ENCODE results near the gene AKNAD1.

Gene AKNAD1

GRCh38 chr1:108863984-108864383, 7.1 kb upstream of the AKNAD1 start:
- no peak for DNase-seq

- no peak for DNase-seq
Measured at GRCh38 chr1:108862698-108863477, 6.0 kb upstream of the AKNAD1 start.

DNA sequence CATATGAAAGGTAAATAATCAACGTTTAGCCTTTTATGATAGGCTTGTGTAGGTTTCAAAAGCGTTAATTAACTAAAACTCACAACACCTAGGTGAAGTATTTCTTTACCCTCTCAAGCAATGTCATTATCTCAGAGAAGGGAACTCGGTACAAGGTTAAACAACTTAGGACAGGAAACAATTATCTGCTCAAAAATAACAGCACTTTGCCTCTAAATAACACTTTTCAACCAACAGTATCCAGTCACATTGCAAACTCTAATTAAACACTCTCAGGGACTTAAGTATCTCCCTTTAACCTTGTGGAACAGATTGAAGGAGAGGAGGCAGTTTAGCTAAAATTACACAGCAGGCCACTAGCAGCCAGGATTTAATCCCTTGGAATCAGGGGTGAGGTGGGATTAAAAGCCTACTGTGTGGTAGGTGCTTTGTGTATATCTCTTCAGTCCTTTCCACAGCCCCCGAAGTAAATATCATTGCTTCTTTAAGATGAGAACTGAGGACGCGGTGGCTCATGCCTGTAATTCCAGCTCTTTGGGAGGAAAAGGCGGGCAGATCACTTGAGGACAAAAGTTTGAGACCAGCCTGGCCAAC, 5.2 kb upstream of the AKNAD1 start:
- no peak for DNase-seq

- no peak for DNase-seq
Measured at GRCh38 chr1:108861566-108861965, 4.7 kb upstream of the AKNAD1 start.

- no peak for DNase-seq
Measured at GRCh38 chr1:108860190-108860907, 3.5 kb upstream of the AKNAD1 start.

- DNase-seq: no peak
Measured at GRCh38 chr1:108858230-108858950, 1.5 kb upstream of the AKNAD1 start.

- DNase-seq: no peak
Measured at GRCh38 chr1:108854221-108855019, 2.5 kb downstream of the AKNAD1 start.

DNA sequence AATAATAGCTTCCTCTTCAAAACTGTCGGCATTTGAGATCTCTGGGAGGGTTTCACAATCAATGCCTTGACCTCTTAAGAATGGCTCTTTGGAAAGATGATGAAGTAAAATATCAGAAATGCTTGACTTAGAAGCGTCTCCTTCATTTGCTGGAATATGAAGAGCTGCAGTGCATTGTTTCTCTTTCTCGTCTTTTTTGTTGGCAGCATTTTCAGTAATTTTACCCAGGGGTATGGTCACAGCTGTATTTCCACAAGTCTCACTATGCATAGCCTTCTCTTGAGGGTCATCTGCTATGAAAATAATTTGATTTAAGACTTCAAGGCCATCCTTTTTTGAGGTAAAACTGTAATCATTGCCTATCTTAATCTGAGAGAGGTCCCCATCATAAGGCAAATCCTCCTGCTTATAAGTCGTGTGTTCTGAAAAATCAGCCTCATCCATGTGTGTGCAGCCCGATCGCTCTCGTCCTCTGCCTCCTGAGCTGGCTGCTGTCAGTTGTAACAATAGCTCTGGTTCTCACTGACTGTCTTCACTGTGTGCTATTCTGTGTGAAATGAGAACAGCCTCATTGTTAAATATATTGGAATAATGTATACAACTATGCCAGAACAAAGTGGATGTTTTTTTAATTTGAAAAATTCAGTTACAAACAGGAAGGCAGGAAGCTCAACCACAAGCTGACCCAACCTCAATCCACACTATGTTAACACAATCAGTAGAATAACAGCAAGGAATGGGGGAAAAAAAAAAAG, 4.5 kb downstream of the AKNAD1 start:
- DNase-seq: no peak

GRCh38 chr1:108851567-108851966, 5.3 kb downstream of the AKNAD1 start:
- no peak for DNase-seq

- no peak for DNase-seq
Measured at GRCh38 chr1:108850929-108851328, 6.0 kb downstream of the AKNAD1 start.

GRCh38 chr1:108848806-108849205, 8.1 kb downstream of the AKNAD1 start:
- no peak for DNase-seq

DNA sequence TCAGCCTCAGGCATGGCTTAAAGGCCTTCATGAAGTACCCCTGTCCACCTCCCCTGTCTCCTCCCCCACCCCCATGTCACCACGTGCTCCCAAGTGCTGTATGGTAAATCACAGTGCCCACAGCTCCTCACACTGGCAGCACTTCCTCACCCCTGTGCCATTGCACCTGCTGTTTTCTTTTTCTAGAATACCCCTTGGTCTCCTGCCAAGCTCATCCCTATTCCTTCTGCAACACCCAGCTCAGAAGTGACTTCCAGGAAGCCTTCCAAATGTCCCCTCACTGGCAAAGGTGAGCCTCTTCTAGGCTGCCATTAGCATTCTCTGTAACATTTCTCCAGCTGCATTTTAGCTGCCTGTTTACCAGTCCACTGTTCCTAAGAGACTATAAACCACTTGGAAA, 9.4 kb downstream of the AKNAD1 start:
- DNase-seq: no peak

DNA sequence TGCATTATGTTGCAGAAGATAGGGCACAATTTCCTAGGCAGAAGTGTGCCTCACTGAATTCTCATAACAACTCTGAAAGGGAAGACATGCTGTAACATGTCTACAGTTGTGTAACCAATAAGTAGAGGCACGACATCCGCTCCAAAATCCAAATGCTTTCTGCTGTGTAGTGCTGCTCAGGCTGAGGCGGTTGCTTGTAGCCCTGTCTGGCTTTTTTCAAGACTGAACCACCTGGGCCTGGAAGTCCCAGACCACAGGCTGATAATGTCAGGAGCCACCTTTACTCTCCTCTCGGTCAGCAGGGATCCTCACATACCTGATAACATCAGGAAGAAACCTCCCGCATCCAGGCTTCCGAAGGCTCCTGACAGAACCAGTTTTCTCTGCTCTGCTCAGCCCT, 10.9 kb downstream of the AKNAD1 start:
- no peak for DNase-seq

- no peak for DNase-seq
Measured at GRCh38 chr1:108845446-108845845, 11.4 kb downstream of the AKNAD1 start.

GRCh38 chr1:108843390-108844137, 13.3 kb downstream of the AKNAD1 start:
- no peak for DNase-seq

- DNase-seq: no peak
Measured at GRCh38 chr1:108842525-108843181, 14.2 kb downstream of the AKNAD1 start.

DNA sequence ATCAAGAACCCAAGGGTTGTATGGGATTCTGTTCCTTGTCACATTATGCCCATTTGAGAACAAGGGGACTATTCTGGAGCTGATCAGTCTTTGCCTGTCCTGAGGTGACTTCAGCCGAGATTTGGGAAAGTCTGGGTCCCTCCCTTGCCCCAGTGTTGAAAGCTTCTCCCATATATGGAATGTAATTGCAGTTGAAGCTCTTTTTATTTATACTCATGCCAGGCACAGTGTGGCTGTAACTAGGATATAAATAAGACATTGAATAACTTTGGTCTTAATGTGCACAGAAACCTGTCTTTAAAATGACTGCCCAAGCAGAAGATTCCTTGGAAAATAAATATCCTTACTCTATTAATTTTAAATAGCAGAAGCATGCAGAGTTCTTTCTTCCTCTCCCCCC, 15.2 kb downstream of the AKNAD1 start:
- no peak for DNase-seq

GRCh38 chr1:108832929-108833328, 24.0 kb downstream of the AKNAD1 start:
- no peak for DNase-seq

GRCh38 chr1:108831225-108831624, 25.7 kb downstream of the AKNAD1 start:
- DNase-seq: peak; percentile 55
